Measurements from ENCODE around the gene AFAP1L2. TPM values are rescaled to one million over a fixed set of nuclear protein-coding genes. Genes with fewer than 3 reads are reported as not detected.

AFAP1L2 gene
- total RNA-seq, 2 donors from 2014 or later = 5.8 to 6.3 TPM

- Histone ChIP-seq H3K4me3 (no peak overlapping the region), H3K36me3 (no peaks in the 10 kb centered on the region), H3K27ac (no peak overlapping the region), H3K9me3 (no peaks in the 10 kb centered on the region), H3K27me3 (no peaks in the 10 kb centered on the region), H3K4me1 (peaks cover 0 to 8% of the 10 kb centered on the region in 2 donors)
- no peak for DNase-seq (ENCODE audit: low spot score)
- no peak for TF ChIP-seq CTCF (IDR thresholded peaks at IDR 0.05)
These were observed 27.8 kb downstream of the AFAP1L2 start for GRCh38 chr10:114376523-114376922.

- Histone ChIP-seq H3K4me3 (no peak overlapping the region), H3K9me3 (no peaks in the 10 kb centered on the region), H3K27me3 (no peaks in the 10 kb centered on the region), H3K36me3 (no peaks in the 10 kb centered on the region), H3K27ac (peak overlapping the region; percentile 53 to 62), H3K4me1 (peaks cover 0 to 8% of the 10 kb centered on the region in 2 donors)
- no peak for DNase-seq (ENCODE audit: low spot score)
- no peak for TF ChIP-seq CTCF (IDR thresholded peaks at IDR 0.05)
These were observed 29.3 kb downstream of the AFAP1L2 start for GRCh38 chr10:114375047-114375446.

- Histone ChIP-seq H3K27ac (peak overlapping the region; percentile 53 to 62), H3K4me3 (no peak overlapping the region), H3K4me1 (peaks cover 0 to 8% of the 10 kb centered on the region in 2 donors), H3K36me3 (no peaks in the 10 kb centered on the region), H3K27me3 (no peaks in the 10 kb centered on the region), H3K9me3 (no peaks in the 10 kb centered on the region)
- DNase-seq (ENCODE audit: low spot score) = no peak
- no peak for TF ChIP-seq CTCF (IDR thresholded peaks at IDR 0.05)
These were observed 30.1 kb downstream of the AFAP1L2 start for GRCh38 chr10:114374053-114374791.

GRCh38 chr10:114373631-114374030 is 30.7 kb downstream of the AFAP1L2 start:
- Histone ChIP-seq H3K9me3 (no peaks in the 10 kb centered on the region), H3K27ac (no peak overlapping the region), H3K4me1 (peaks cover 0 to 8% of the 10 kb centered on the region in 2 donors), H3K4me3 (no peak overlapping the region), H3K27me3 (no peaks in the 10 kb centered on the region), H3K36me3 (no peaks in the 10 kb centered on the region)
- no peak for TF ChIP-seq CTCF (IDR thresholded peaks at IDR 0.05)
- no peak for DNase-seq (ENCODE audit: low spot score)

- no peak overlapping the region for H3K27ac ChIP-seq
- no peaks in the 10 kb centered on the region for H3K36me3 ChIP-seq
- no peaks in the 10 kb centered on the region for H3K27me3 ChIP-seq
- H3K4me3 ChIP-seq = no peak overlapping the region
- no peak for DNase-seq (ENCODE audit: low spot score)
- H3K4me1 ChIP-seq = peaks cover 0 to 10% of the 10 kb centered on the region in 2 donors
- no peak for TF ChIP-seq CTCF (IDR thresholded peaks at IDR 0.05)
- H3K9me3 ChIP-seq = no peaks in the 10 kb centered on the region
These were observed 31.3 kb downstream of the AFAP1L2 start for GRCh38 chr10:114372995-114373394.

- Histone ChIP-seq H3K27me3 (no peaks in the 10 kb centered on the region), H3K4me3 (no peak overlapping the region), H3K4me1 (peaks cover 0 to 18% of the 10 kb centered on the region in 2 donors), H3K9me3 (no peaks in the 10 kb centered on the region), H3K27ac (no peak overlapping the region), H3K36me3 (no peaks in the 10 kb centered on the region)
- no peak for DNase-seq (ENCODE audit: low spot score)
- TF ChIP-seq CTCF (IDR thresholded peaks at IDR 0.05) = no peak
These were observed 32.1 kb downstream of the AFAP1L2 start for GRCh38 chr10:114372179-114372578.

Measured in right atrium auricular region (tissue), 2 donors.